CD8-positive, alpha-beta memory T cell (primary cell): Measurements from ENCODE around the gene ST3GAL4. TPM values are rescaled to one million over a fixed set of nuclear protein-coding genes. Genes with fewer than 3 reads are reported as not detected.

Experiments
- CTCF ChIA-PET: fragments of 350-600 bp; sonication (Branson Sonifier 250); formaldehyde crosslinking; loops from one replicate; lab custom pipeline; 2021; ENCODE audit warnings: antibody characterized with exemption; lab: Charles Lee
- POLR2A ChIA-PET: fragments of 350-600 bp; sonication (Branson Sonifier 250); formaldehyde crosslinking; loops from one replicate; lab custom pipeline; 2021; ENCODE audit warnings: antibody characterized with exemption; lab: Charles Lee
- DNase-seq, 5 donors: peaks; one replicate each; pipeline versions ENCODE4 v3.0.0 to v3.0.0-alpha.2; 2020 to 2022; ENCODE audit warnings: mixed read lengths in 1 of 5
- H3K27ac ChIP-seq: one replicate; pipeline ENCODE4 v1.7.0; 2013; ENCODE audit warnings: low read depth, mild to moderate bottlenecking, low read length, moderate library complexity
- H3K27me3 ChIP-seq: 2 replicates; pipeline ENCODE4 v1.7.0; 2013; ENCODE audit warnings: low read length, mild to moderate bottlenecking; ENCODE audit not compliant: insufficient read depth, poor library complexity, severe bottlenecking
- H3K36me3 ChIP-seq: 2 replicates; pipeline ENCODE4 v1.7.0; 2013; ENCODE audit warnings: mild to moderate bottlenecking, low read length, moderate library complexity; ENCODE audit not compliant: insufficient read depth
- H3K4me1 ChIP-seq: 2 replicates; pipeline ENCODE4 v1.7.0; 2013; ENCODE audit warnings: mild to moderate bottlenecking, low read length, moderate library complexity; ENCODE audit not compliant: insufficient read depth
- H3K4me3 ChIP-seq: 2 replicates; pipeline ENCODE4 v1.7.0; 2013; ENCODE audit warnings: mild to moderate bottlenecking, low read length
- H3K9me3 ChIP-seq: 2 replicates; pipeline ENCODE4 v1.7.0; 2013; ENCODE audit warnings: mild to moderate bottlenecking, low read length
- H3K27ac Mint-ChIP-seq, 8 donors: one replicate each; pipeline ENCODE4 v1.8.0; 2020 to 2021; ENCODE audit warnings: mixed read lengths in 8 of 8, mild to moderate bottlenecking in 6 of 8, inconsistent platforms in 3 of 8, moderate library complexity in 3 of 8
- H3K27me3 Mint-ChIP-seq, 2 donors: one replicate each; pipeline ENCODE4 v1.8.0; 2020 to 2021; ENCODE audit warnings: mixed read lengths in 2 of 2, mild to moderate bottlenecking in 1 of 2, moderate library complexity in 1 of 2
- H3K36me3 Mint-ChIP-seq, 3 donors: one replicate each; pipeline ENCODE4 v1.8.0; 2020 to 2021; ENCODE audit warnings: mixed read lengths in 3 of 3, inconsistent platforms in 1 of 3, mild to moderate bottlenecking in 1 of 3
- H3K4me1 Mint-ChIP-seq, 3 donors: one replicate each; pipeline ENCODE4 v1.8.0; 2020 to 2021; ENCODE audit warnings: mixed read lengths in 3 of 3, inconsistent platforms in 1 of 3, mild to moderate bottlenecking in 1 of 3
- H3K4me3 Mint-ChIP-seq, 7 donors: one replicate each; pipeline ENCODE4 v1.8.0; 2020 to 2021; ENCODE audit warnings: mixed read lengths in 7 of 7, mild to moderate bottlenecking in 6 of 7, moderate library complexity in 4 of 7, inconsistent platforms in 2 of 7
- H3K9me3 Mint-ChIP-seq, 5 donors: one replicate each; pipeline ENCODE4 v1.8.0; 2020 to 2022; ENCODE audit warnings: mixed read lengths in 5 of 5, mild to moderate bottlenecking in 3 of 5, moderate library complexity in 2 of 5, inconsistent platforms in 1 of 5
- polyA plus RNA-seq: library from polyadenylated mRNA; unstranded; fragments of 300-500 nt; fragmentation: Illumina TruSeq; gene quantifications from one replicate; pipeline ENCODE4 v1.2.3, GENCODE V29; 2021
- total RNA-seq, 2 experiments: library from RNA; stranded (reverse); gene quantifications; one replicate each; pipeline ENCODE4 v1.2.3, GENCODE V29; 2021

ST3GAL4 gene
- total and polyA plus RNA-seq, 3 experiments from 2014 or later = 8.3 to 12.5 (median 11.0) TPM

DNA sequence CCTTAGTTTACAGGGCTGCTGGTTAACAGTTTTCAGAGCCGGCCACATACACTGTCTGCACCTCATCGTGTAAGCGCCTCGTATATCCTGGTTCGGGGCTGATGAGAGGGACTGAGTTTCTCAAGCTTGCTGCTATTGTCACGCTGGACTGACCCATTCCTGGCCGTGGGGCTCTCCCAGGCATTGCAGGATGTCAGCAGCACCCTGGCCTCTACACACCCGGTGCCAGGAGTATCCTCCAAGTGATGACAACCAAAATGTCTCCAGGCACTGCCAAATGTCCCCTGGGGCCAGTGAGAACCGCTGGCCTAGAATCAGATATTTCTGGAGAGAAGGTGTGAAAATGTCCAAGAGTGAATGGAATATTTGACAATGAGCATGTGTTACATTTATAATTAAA is 82.8 kb downstream of the ST3GAL4 start:
- Histone ChIP-seq H3K4me3 (no peak overlapping the region), H3K36me3 (no peaks in the 10 kb centered on the region), H3K9me3 (no peaks in the 10 kb centered on the region), H3K27me3 (no peaks in the 10 kb centered on the region), H3K4me1 (no peaks in the 10 kb centered on the region), H3K27ac (no peak overlapping the region)
- H3K27ac Mint-ChIP-seq = peak overlapping the region in 1 of 8 donors; percentile 75
- POLR2A ChIA-PET = no interaction called here
- H3K36me3 Mint-ChIP-seq = no peaks in the 10 kb centered on the region
- peaks cover 3 to 19% of the 10 kb centered on the region in 2 donors for H3K27me3 Mint-ChIP-seq
- no peak overlapping the region for H3K4me3 Mint-ChIP-seq
- H3K4me1 Mint-ChIP-seq = peaks cover 4 to 6% (median 4%) of the 10 kb centered on the region in 3 donors
- H3K9me3 Mint-ChIP-seq = no peaks in the 10 kb centered on the region
- DNase-seq = no peak
- CTCF ChIA-PET = interaction anchor here (6.4 kb wide), 1 partner anchor 43 kb away, joined by 90 read pairs; no protein-coding TSS in a partner anchor

GRCh38 chr11:126438691-126439090 is 83.2 kb downstream of the ST3GAL4 start:
- Histone ChIP-seq H3K4me1 (no peaks in the 10 kb centered on the region), H3K4me3 (no peak overlapping the region), H3K36me3 (no peaks in the 10 kb centered on the region), H3K9me3 (no peaks in the 10 kb centered on the region), H3K27me3 (no peaks in the 10 kb centered on the region), H3K27ac (no peak overlapping the region)
- ChIA-PET POLR2A (no interaction called here), CTCF (interaction anchor here (6.4 kb wide), 1 partner anchor 43 kb away, joined by 90 read pairs; no protein-coding TSS in a partner anchor)
- no peaks in the 10 kb centered on the region for H3K9me3 Mint-ChIP-seq
- DNase-seq = no peak
- H3K4me3 Mint-ChIP-seq = no peak overlapping the region
- H3K27me3 Mint-ChIP-seq = peaks cover 3 to 23% of the 10 kb centered on the region in 2 donors
- H3K36me3 Mint-ChIP-seq = no peaks in the 10 kb centered on the region
- H3K4me1 Mint-ChIP-seq = peaks cover 4 to 6% (median 4%) of the 10 kb centered on the region in 3 donors
- H3K27ac Mint-ChIP-seq = peak overlapping the region in 1 of 8 donors; percentile 75

DNA sequence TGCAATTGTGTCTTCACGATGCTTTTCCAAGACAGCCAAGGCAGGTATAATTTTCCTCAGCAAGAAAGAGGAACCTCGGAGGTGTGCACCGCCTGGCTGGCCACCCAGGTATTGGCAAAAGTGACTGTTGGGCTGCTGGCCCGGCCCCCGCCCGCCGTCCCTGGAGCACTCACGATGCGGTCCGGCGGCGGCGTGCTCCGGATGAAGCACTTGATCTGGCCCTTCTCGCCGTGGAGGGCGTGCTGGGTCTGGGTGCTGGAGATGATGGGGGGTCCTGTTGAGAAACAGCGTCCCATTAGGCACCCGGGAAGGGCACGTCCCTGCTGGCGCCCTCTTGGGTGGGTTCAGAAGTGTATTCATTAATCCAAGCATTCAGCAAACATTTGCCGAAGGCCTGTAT is 84.8 kb downstream of the ST3GAL4 start:
- H3K4me1 ChIP-seq = no peaks in the 10 kb centered on the region
- H3K4me1 Mint-ChIP-seq = peaks cover 4 to 6% (median 4%) of the 10 kb centered on the region in 3 donors
- H3K9me3 Mint-ChIP-seq = no peaks in the 10 kb centered on the region
- CTCF ChIA-PET = interaction anchor here (0.8 to 6.4 kb wide), 5 partner anchors 10 to 130 kb away, joined by 3 to 90 read pairs (median 3); no protein-coding TSS in a partner anchor
- H3K9me3 ChIP-seq = no peaks in the 10 kb centered on the region
- no peak for DNase-seq
- POLR2A ChIA-PET = no interaction called here
- H3K36me3 Mint-ChIP-seq = no peaks in the 10 kb centered on the region
- H3K27me3 Mint-ChIP-seq = peaks cover 3 to 23% of the 10 kb centered on the region in 2 donors
- H3K27ac Mint-ChIP-seq = no peak overlapping the region
- no peak overlapping the region for H3K27ac ChIP-seq
- H3K4me3 Mint-ChIP-seq = no peak overlapping the region
- no peaks in the 10 kb centered on the region for H3K36me3 ChIP-seq
- H3K4me3 ChIP-seq = no peak overlapping the region
- no peaks in the 10 kb centered on the region for H3K27me3 ChIP-seq

DNA sequence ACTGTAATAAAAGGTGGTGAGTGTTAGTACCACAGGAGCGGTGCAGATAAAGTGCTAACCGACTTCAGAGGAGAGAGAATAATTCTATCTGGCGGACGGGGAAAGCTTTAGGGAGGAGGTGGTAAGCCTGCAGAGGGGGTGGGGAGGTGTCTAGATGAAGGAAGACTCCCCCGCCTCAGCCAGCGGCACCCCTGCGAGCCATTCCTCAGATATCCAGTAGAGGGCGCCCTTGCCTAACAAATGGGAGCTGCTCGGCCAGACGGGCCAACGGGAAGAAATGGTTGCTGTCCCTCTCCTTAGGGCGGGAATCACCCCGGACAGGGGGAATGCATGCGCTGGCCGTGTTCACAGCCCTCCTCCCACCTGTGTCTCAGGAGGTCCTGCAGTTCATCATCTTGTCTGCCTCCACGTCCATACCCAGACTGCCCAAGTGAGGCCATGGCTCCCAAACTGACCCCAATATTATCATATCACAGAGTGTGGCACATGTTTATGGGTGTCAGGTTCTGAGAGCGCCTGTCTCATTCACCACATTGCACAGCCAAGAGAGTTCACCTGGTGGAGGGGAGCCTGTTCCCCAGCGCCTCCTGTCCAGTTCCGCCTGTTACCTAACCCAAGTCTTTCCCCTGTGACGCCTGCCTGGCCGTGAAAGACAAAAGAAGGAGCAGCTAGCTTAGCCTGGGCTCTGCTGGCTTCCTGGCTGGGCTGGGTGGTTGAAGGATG is 85.5 kb downstream of the ST3GAL4 start:
- Mint-ChIP-seq H3K4me1 (peaks cover 4 to 6% (median 4%) of the 10 kb centered on the region in 3 donors), H3K36me3 (no peaks in the 10 kb centered on the region), H3K27me3 (peaks cover 3 to 23% of the 10 kb centered on the region in 2 donors), H3K9me3 (no peaks in the 10 kb centered on the region), H3K4me3 (no peak overlapping the region), H3K27ac (peak overlapping the region in 1 of 8 donors; percentile 12)
- POLR2A ChIA-PET = no interaction called here
- CTCF ChIA-PET = interaction anchor here (0.6 to 6.4 kb wide), 8 partner anchors 9 to 131 kb away, joined by 3 to 90 read pairs (median 4); no protein-coding TSS in a partner anchor
- Histone ChIP-seq H3K4me1 (no peaks in the 10 kb centered on the region), H3K4me3 (no peak overlapping the region), H3K27me3 (no peaks in the 10 kb centered on the region), H3K9me3 (no peaks in the 10 kb centered on the region), H3K27ac (no peak overlapping the region), H3K36me3 (no peaks in the 10 kb centered on the region)
- peak; percentile 51 to 75 (median 59) for DNase-seq

GRCh38 chr11:126443120-126443519 is 87.6 kb downstream of the ST3GAL4 start:
- no peaks in the 10 kb centered on the region for H3K36me3 Mint-ChIP-seq
- Histone ChIP-seq H3K36me3 (no peaks in the 10 kb centered on the region), H3K27me3 (no peaks in the 10 kb centered on the region), H3K4me1 (no peaks in the 10 kb centered on the region), H3K9me3 (no peaks in the 10 kb centered on the region), H3K4me3 (no peak overlapping the region), H3K27ac (no peak overlapping the region)
- no peaks in the 10 kb centered on the region for H3K9me3 Mint-ChIP-seq
- POLR2A ChIA-PET = no interaction called here
- DNase-seq = no peak
- H3K4me3 Mint-ChIP-seq = no peak overlapping the region
- H3K4me1 Mint-ChIP-seq = peaks cover 4 to 6% (median 4%) of the 10 kb centered on the region in 3 donors
- CTCF ChIA-PET = interaction anchor here (6.4 kb wide), 1 partner anchor 39 kb away, joined by 90 read pairs; no protein-coding TSS in a partner anchor
- H3K27ac Mint-ChIP-seq = no peak overlapping the region
- H3K27me3 Mint-ChIP-seq = peaks cover 5 to 23% of the 10 kb centered on the region in 2 donors

DNA sequence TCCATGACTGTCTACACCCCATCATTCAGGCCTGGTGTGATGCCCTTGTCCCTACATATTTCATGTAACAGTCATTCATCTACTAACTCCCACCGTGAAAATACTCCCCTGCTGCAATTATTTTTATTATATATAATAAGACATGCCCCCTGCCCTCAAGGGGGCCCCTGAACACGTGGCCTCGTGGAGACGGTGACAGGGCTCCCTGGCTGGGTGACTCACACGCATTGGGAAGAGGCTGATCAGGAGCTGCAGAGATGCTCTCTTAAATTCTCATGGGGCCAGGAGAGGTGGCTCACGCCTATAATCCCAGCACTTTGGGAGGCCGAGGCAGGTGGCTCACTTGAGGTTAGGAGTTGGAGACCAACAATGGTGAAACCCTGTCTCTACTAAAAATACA is 88.6 kb downstream of the ST3GAL4 start:
- Mint-ChIP-seq H3K36me3 (no peaks in the 10 kb centered on the region), H3K4me1 (peaks cover 4 to 6% (median 4%) of the 10 kb centered on the region in 3 donors), H3K4me3 (no peak overlapping the region), H3K27me3 (peaks cover 5 to 23% of the 10 kb centered on the region in 2 donors), H3K27ac (no peak overlapping the region), H3K9me3 (no peaks in the 10 kb centered on the region)
- H3K9me3 ChIP-seq = no peaks in the 10 kb centered on the region
- DNase-seq = no peak
- H3K36me3 ChIP-seq = no peaks in the 10 kb centered on the region
- no peak overlapping the region for H3K27ac ChIP-seq
- POLR2A ChIA-PET = no interaction called here
- CTCF ChIA-PET = interaction anchor here (6.4 kb wide), 1 partner anchor 38 kb away, joined by 90 read pairs; no protein-coding TSS in a partner anchor
- H3K27me3 ChIP-seq = no peaks in the 10 kb centered on the region
- H3K4me1 ChIP-seq = no peaks in the 10 kb centered on the region
- H3K4me3 ChIP-seq = no peak overlapping the region

GRCh38 chr11:126446581-126446980 is 91.1 kb downstream of the ST3GAL4 start:
- H3K9me3 ChIP-seq = no peaks in the 10 kb centered on the region
- H3K27ac ChIP-seq = no peak overlapping the region
- no peaks in the 10 kb centered on the region for H3K36me3 Mint-ChIP-seq
- no peaks in the 10 kb centered on the region for H3K36me3 ChIP-seq
- no peaks in the 10 kb centered on the region for H3K27me3 ChIP-seq
- H3K4me3 Mint-ChIP-seq = no peak overlapping the region
- no peaks in the 10 kb centered on the region for H3K4me1 ChIP-seq
- POLR2A ChIA-PET = no interaction called here
- DNase-seq = no peak
- CTCF ChIA-PET = interaction anchor here (0.7 to 1.2 kb wide), 2 partner anchors 34 to 77 kb away, joined by 3 to 6 read pairs; no protein-coding TSS in a partner anchor
- peaks cover 0 to 3% (median 2%) of the 10 kb centered on the region in 3 donors for H3K4me1 Mint-ChIP-seq
- H3K27ac Mint-ChIP-seq = no peak overlapping the region
- H3K9me3 Mint-ChIP-seq = peaks cover 0 to 2% (median 0%) of the 10 kb centered on the region in 5 donors
- H3K27me3 Mint-ChIP-seq = peaks cover 5 to 15% of the 10 kb centered on the region in 2 donors
- H3K4me3 ChIP-seq = no peak overlapping the region

DNA sequence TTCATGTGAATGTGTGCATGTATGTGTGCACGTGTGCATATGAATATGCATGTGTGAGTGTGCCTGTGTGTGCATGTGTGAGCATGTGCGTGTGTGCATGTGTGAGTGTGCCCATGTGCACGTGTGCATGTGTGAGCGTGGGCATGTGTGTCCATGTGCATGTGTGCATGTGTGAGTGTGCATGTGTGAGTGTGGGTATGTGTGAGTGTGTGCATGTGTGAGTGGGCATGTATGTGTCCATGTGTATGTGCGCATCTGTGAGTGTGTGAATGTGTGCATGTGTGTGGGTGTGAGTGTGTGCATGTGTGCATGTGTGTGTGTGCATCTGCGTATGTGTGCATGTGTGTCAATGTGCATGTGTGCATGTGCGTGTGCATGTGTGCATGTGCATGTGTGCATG is 94.7 kb downstream of the ST3GAL4 start:
- Mint-ChIP-seq H3K4me3 (no peak overlapping the region), H3K27ac (peak overlapping the region in 1 of 8 donors; percentile 40), H3K9me3 (peaks cover 0 to 2% (median 0%) of the 10 kb centered on the region in 5 donors), H3K27me3 (peaks cover 0 to 2% of the 10 kb centered on the region in 2 donors), H3K4me1 (peaks cover 0 to 3% (median 2%) of the 10 kb centered on the region in 3 donors), H3K36me3 (no peaks in the 10 kb centered on the region)
- Histone ChIP-seq H3K9me3 (no peaks in the 10 kb centered on the region), H3K4me3 (no peak overlapping the region), H3K27me3 (no peaks in the 10 kb centered on the region), H3K36me3 (no peaks in the 10 kb centered on the region), H3K4me1 (no peaks in the 10 kb centered on the region), H3K27ac (no peak overlapping the region)
- no peak for DNase-seq
- ChIA-PET POLR2A (no interaction called here), CTCF (no interaction called here)
